UCSD-AML1 (cell line): ENCODE results near the gene KDM2A.
A peak's percentile ranks its signal among the peaks of the same experiment; 100 is the strongest.

Experiments
- DNase-seq: peaks from one replicate; lab custom pipeline; 2025; ENCODE audit not compliant: unreplicated experiment; lab: John Stamatoyannopoulos, UW

The KDM2A gene

GRCh38 chr11:67118801-67119584 lies at the start of gene KDM2A:
Gene KDM2A (plus strand): TSS chr11:67119263. CDS start chr11:67121317, 2,054 bp downstream.
- peak; percentile 99 for DNase-seq

GRCh38 chr11:67071420-67072284 lies 47.4 kb upstream of the KDM2A start:
- DNase-seq = peak; percentile 76

GRCh38 chr11:67072295-67072694 lies 46.8 kb upstream of the KDM2A start:
- DNase-seq = no peak

- no peak for DNase-seq
These were observed 45.2 kb upstream of the KDM2A start for GRCh38 chr11:67073908-67074307.

GRCh38 chr11:67076202-67076601 lies 42.9 kb upstream of the KDM2A start:
- DNase-seq = no peak

- DNase-seq = no peak
These were observed 39.9 kb upstream of the KDM2A start for GRCh38 chr11:67079065-67079705.

- peak; percentile 44 for DNase-seq
These were observed 36.8 kb upstream of the KDM2A start for GRCh38 chr11:67082071-67082791.

- DNase-seq = no peak
These were observed 35.2 kb upstream of the KDM2A start for GRCh38 chr11:67083786-67084366.

GRCh38 chr11:67085617-67086016 lies 33.4 kb upstream of the KDM2A start:
- no peak for DNase-seq

GRCh38 chr11:67090717-67091116 lies 28.3 kb upstream of the KDM2A start:
- DNase-seq = no peak

- no peak for DNase-seq
These were observed 23.9 kb upstream of the KDM2A start for GRCh38 chr11:67095214-67095507.

GRCh38 chr11:67098799-67099429 lies 20.1 kb upstream of the KDM2A start:
- no peak for DNase-seq

GRCh38 chr11:67099831-67100324 lies 19.2 kb upstream of the KDM2A start:
- DNase-seq = peak; percentile 37

- DNase-seq = no peak
These were observed 16.4 kb upstream of the KDM2A start for GRCh38 chr11:67102664-67103063.

GRCh38 chr11:67105964-67106363 lies 13.1 kb upstream of the KDM2A start:
- no peak for DNase-seq

- no peak for DNase-seq
These were observed 7.8 kb upstream of the KDM2A start for GRCh38 chr11:67111261-67111660.

GRCh38 chr11:67113231-67113721 lies 5.8 kb upstream of the KDM2A start:
- DNase-seq = no peak

- DNase-seq = no peak
These were observed 4.7 kb upstream of the KDM2A start for GRCh38 chr11:67114275-67114896.

- no peak for DNase-seq
These were observed 2.3 kb upstream of the KDM2A start for GRCh38 chr11:67116758-67117105.

- no peak for DNase-seq
These were observed 1.9 kb upstream of the KDM2A start for GRCh38 chr11:67117176-67117575.
